Epithelial cell of prostate (primary cell): ENCODE results near the gene AVPI1.
"Not testable (repeated sequence)": the region's sequence is repeated elsewhere in the genome, so short reads cannot be mapped to it uniquely, and the experiment has no call there.

Experiments
- DNase-seq: peaks from one replicate; pipeline ENCODE4 v3.0.0-alpha.2; 2011; ENCODE audit warnings: low read depth, low spot score
- H3K27ac ChIP-seq: fragments of 450-650 bp; 2 replicates; pipeline ENCODE4 v1.5.1; 2017; ENCODE audit warnings: mild to moderate bottlenecking

Gene AVPI1

GRCh38 chr10:97713339-97713825 is 26.3 kb upstream of the AVPI1 start, which contains the start of gene MARVELD1:
TSS of gene MARVELD1 (plus strand) at chr10:97713730. CDS start at chr10:97713877, 147 bp downstream.
- DNase-seq = no peak
- H3K27ac ChIP-seq = peak within 1 kb of the TSS; percentile 98

GRCh38 chr10:97711640-97712572 is 24.9 kb upstream of the AVPI1 start:
- H3K27ac ChIP-seq = no peak overlapping the region
- no peak for DNase-seq

GRCh38 chr10:97708976-97709946 is 22.2 kb upstream of the AVPI1 start:
- DNase-seq = no peak
- no peak overlapping the region for H3K27ac ChIP-seq

GRCh38 chr10:97708167-97708566 is 21.1 kb upstream of the AVPI1 start:
- no peak for DNase-seq
- no peak overlapping the region for H3K27ac ChIP-seq

GRCh38 chr10:97707134-97707861 is 20.3 kb upstream of the AVPI1 start:
- DNase-seq = no peak
- H3K27ac ChIP-seq = no peak overlapping the region

GRCh38 chr10:97705006-97705670 is 18.1 kb upstream of the AVPI1 start:
- DNase-seq = no peak
- H3K27ac ChIP-seq = no peak overlapping the region

GRCh38 chr10:97704341-97704740 is 17.3 kb upstream of the AVPI1 start:
- no peak for DNase-seq

GRCh38 chr10:97703398-97704067 is 16.5 kb upstream of the AVPI1 start:
- H3K27ac ChIP-seq = no peak overlapping the region
- no peak for DNase-seq

More at GRCh38 chr10:97704341-97704740, 17.3 kb upstream of the AVPI1 start:
- H3K27ac ChIP-seq = no peak overlapping the region

- DNase-seq = no peak
Observed at GRCh38 chr10:97701438-97702069, 14.5 kb upstream of the AVPI1 start.

GRCh38 chr10:97698072-97698655 is 11.1 kb upstream of the AVPI1 start:
- DNase-seq = not testable (repeated sequence)

More at GRCh38 chr10:97701438-97702069, 14.5 kb upstream of the AVPI1 start:
- no peak overlapping the region for H3K27ac ChIP-seq

GRCh38 chr10:97690133-97690532 is 3.1 kb upstream of the AVPI1 start:
- H3K27ac ChIP-seq = peak overlapping the region; percentile 98

More at GRCh38 chr10:97698072-97698655, 11.1 kb upstream of the AVPI1 start:
- H3K27ac ChIP-seq = not testable (repeated sequence)

GRCh38 chr10:97689559-97690020 is 2.5 kb upstream of the AVPI1 start:
- H3K27ac ChIP-seq = peak overlapping the region; percentile 98
- DNase-seq = peak; percentile 100

More at GRCh38 chr10:97690133-97690532, 3.1 kb upstream of the AVPI1 start:
- DNase-seq = peak; percentile 84

- no peak for DNase-seq
- H3K27ac ChIP-seq = peak overlapping the region; percentile 98
Observed at GRCh38 chr10:97687785-97688781, 1.0 kb upstream of the AVPI1 start.

- no peak for DNase-seq
- peak overlapping the region; percentile 98 for H3K27ac ChIP-seq
Observed at GRCh38 chr10:97686301-97686961, 610 bp downstream of the AVPI1 start.

GRCh38 chr10:97685395-97685958 is 1.6 kb downstream of the AVPI1 start:
- no peak for DNase-seq
- peak overlapping the region; percentile 98 for H3K27ac ChIP-seq
